SK-N-SH (cell line): ENCODE data around the gene RPS6KA2. TPM values are rescaled to one million over a fixed set of nuclear protein-coding genes. Genes with fewer than 3 reads are reported as not detected.
"Not testable (repeated sequence)": the region's sequence is repeated elsewhere in the genome, so short reads cannot be mapped to it uniquely, and the experiment has no call there.

ENCODE experiments used
- CTCF ChIA-PET: fragments of 300-600, 350-600 bp; formaldehyde crosslinking; extraction: SDS; loops from one replicate; lab custom pipeline; 2021; lab: Yijun Ruan, JAX
- POLR2A ChIA-PET: fragments of 350-600 bp; sonication (Branson Sonifier 250); formaldehyde crosslinking; extraction: SDS; loops from one replicate; lab custom pipeline; 2020; ENCODE audit warnings: antibody characterized with exemption, inconsistent platforms; lab: Yijun Ruan, JAX
- DNase-seq: peaks from one replicate; pipeline ENCODE4 v3.0.0; 2012
- H2AFZ ChIP-seq: fragments of 200-600 bp; sonication (generic); 2 replicates; pipeline ENCODE4 v1.8.1; 2016; ENCODE audit warnings: antibody characterized with exemption, mild to moderate bottlenecking, low read depth
- H3F3A ChIP-seq: fragments of 200-600 bp; sonication (generic); replicated peaks from 2 replicates; pipeline ENCODE3; 2016; ENCODE audit warnings: antibody characterized with exemption, mild to moderate bottlenecking; ENCODE audit not compliant: insufficient read depth
- H3K27ac ChIP-seq, 2 experiments: fragments of 200-500 bp in 1 of 2; fragments of 200-600 bp in 1 of 2; sonication (Bioruptor generic) in 1 of 2; sonication (generic), shearing (Covaris generic) in 1 of 2; 2 replicates each; pipeline versions ENCODE4 v1.5.1 to v1.6.1; 2014 to 2016; ENCODE audit warnings: low read depth in 2 of 2, inconsistent platforms in 1 of 2, low read length in 1 of 2, mild to moderate bottlenecking in 1 of 2, mixed read lengths in 1 of 2
- H3K27me3 ChIP-seq: fragments of 200-600 bp; sonication (generic), shearing (Covaris generic); 2 replicates; pipeline ENCODE4 v1.6.1; 2016; ENCODE audit warnings: mixed run types; ENCODE audit not compliant: insufficient read depth
- H3K36me3 ChIP-seq, 2 experiments: fragments of 200-500 bp in 1 of 2; fragments of 200-600 bp in 1 of 2; sonication (Bioruptor generic) in 1 of 2; sonication (generic) in 1 of 2; replicated peaks in 1 of 2; 2 replicates each; pipeline versions ENCODE3 to v1.5.1; 2014 to 2016; ENCODE audit warnings: low read length in 1 of 2, mild to moderate bottlenecking in 1 of 2; ENCODE audit not compliant: insufficient read depth in 2 of 2, control insufficient read depth in 1 of 2
- H3K4me1 ChIP-seq, 2 experiments: fragments of 200-500 bp in 1 of 2; fragments of 200-600 bp in 1 of 2; sonication (Bioruptor generic) in 1 of 2; sonication (generic), shearing (Covaris generic) in 1 of 2; 2 replicates each; pipeline versions ENCODE4 v1.5.1 to v1.6.1; 2014 to 2016; ENCODE audit warnings: low read depth in 1 of 2, low read length in 1 of 2, mixed run types in 1 of 2; ENCODE audit not compliant: insufficient read depth in 2 of 2, control insufficient read depth in 1 of 2
- H3K4me2 ChIP-seq: fragments of 200-600 bp; sonication (generic), shearing (Covaris generic); 2 replicates; pipeline ENCODE4 v1.6.1; 2017; ENCODE audit warnings: mixed run types
- H3K4me3 ChIP-seq, 2 experiments: fragments of 200-500 bp in 1 of 2; fragments of 200-600 bp in 1 of 2; sonication (Bioruptor generic) in 1 of 2; sonication (generic), shearing (Covaris generic) in 1 of 2; 2 replicates each; pipeline versions ENCODE4 v1.5.1 to v1.8.1; 2014 to 2016; ENCODE audit warnings: low read depth in 2 of 2, inconsistent platforms in 1 of 2, low read length in 1 of 2, mild to moderate bottlenecking in 1 of 2, mixed read lengths in 1 of 2, moderate library complexity in 1 of 2
- H3K79me2 ChIP-seq: fragments of 200-600 bp; sonication (generic); 2 replicates; pipeline ENCODE4 v1.8.1; 2017; ENCODE audit warnings: mild to moderate bottlenecking; ENCODE audit not compliant: insufficient read depth
- H3K9ac ChIP-seq: fragments of 200-600 bp; sonication (generic); 2 replicates; pipeline ENCODE4 v1.6.1; 2017; ENCODE audit warnings: mixed run types
- H3K9me2 ChIP-seq: fragments of 200-600 bp; sonication (generic); 2 replicates; pipeline ENCODE4 v1.6.1; 2017; ENCODE audit warnings: mixed run types
- H3K9me3 ChIP-seq: fragments of 200-600 bp; sonication (generic); 2 replicates; pipeline ENCODE4 v1.6.1; 2017; ENCODE audit warnings: mixed run types, mild to moderate bottlenecking, moderate library complexity
- H4K20me1 ChIP-seq: fragments of 200-600 bp; sonication (generic); 2 replicates; pipeline ENCODE4 v1.6.1; 2017; ENCODE audit warnings: mild to moderate bottlenecking, mixed run types; ENCODE audit not compliant: insufficient read depth
- CHD2 ChIP-seq: fragments of 150-350 bp; IDR thresholded peaks from 2 replicates; pipeline ENCODE4 v1.6.1; 2018; ENCODE audit warnings: low read length; ENCODE audit not compliant: partially characterized antibody
- CTCF ChIP-seq: fragments of 200-600 bp; sonication (generic); IDR thresholded peaks from 2 replicates; pipeline ENCODE4 v1.6.1; 2017; ENCODE audit warnings: antibody characterized with exemption, mild to moderate bottlenecking, moderate library complexity
- ELF1 ChIP-seq: IDR thresholded peaks from 2 replicates; pipeline ENCODE4 v1.4.0; 2012
- FOXJ3 ChIP-seq: sonication (generic); formaldehyde crosslinking; IDR thresholded peaks from 2 replicates; pipeline ENCODE4 v1.5.1; 2020; ENCODE audit warnings: mild to moderate bottlenecking, missing genetic modification reagents
- FOXM1 ChIP-seq: IDR thresholded peaks from 2 replicates; pipeline ENCODE4 v1.4.0; 2012; ENCODE audit warnings: low read depth, mild to moderate bottlenecking
- GABPA ChIP-seq: IDR thresholded peaks from 2 replicates; pipeline ENCODE4 v1.4.0; 2012; ENCODE audit warnings: low read depth, mild to moderate bottlenecking
- RXRA ChIP-seq: IDR thresholded peaks from 2 replicates; pipeline ENCODE4 v1.4.0; 2012; ENCODE audit warnings: low read depth, mild to moderate bottlenecking, borderline replicate concordance
- TEAD4 ChIP-seq: IDR thresholded peaks from 2 replicates; pipeline ENCODE4 v1.4.0; 2012; ENCODE audit warnings: mild to moderate bottlenecking, borderline replicate concordance; ENCODE audit not compliant: insufficient read depth
- USF1 ChIP-seq: IDR thresholded peaks from 2 replicates; pipeline ENCODE4 v1.4.0; 2012; ENCODE audit warnings: low read depth, borderline replicate concordance
- USF2 ChIP-seq: fragments of 150-350 bp; IDR thresholded peaks from 2 replicates; pipeline ENCODE4 v1.6.1; 2017; ENCODE audit warnings: antibody characterized with exemption, low read length, low read depth, borderline replicate concordance
- WGBS: methylation state at CpG from one replicate; pipeline ENCODE4 v1.1.6; 2017; ENCODE audit warnings: low lambda C conversion rate; 5-methylcytosine and 5-hydroxymethylcytosine counted together
- polyA plus RNA-seq, 3 experiments: library from polyadenylated mRNA; depleted of rRNA; stranded (reverse); fragments of >200 nt; gene quantifications; 2 replicates each; pipeline ENCODE4 v1.2.3, GENCODE V29; 2012

The RPS6KA2 gene
- polyA plus RNA-seq, 1 of the 3 experiments (the other 2 are of a cell fraction) = 59.5 TPM

GRCh38 chr6:166539543-166539942 is 87.5 kb downstream of the RPS6KA2 start:
- 0 out of 2 replicates have a peak, but pooled peaks cover 5% of the 10 kb centered on the region for H3K79me2 ChIP-seq
- H4K20me1 ChIP-seq = no peaks in the 10 kb centered on the region
- H3K36me3 ChIP-seq = peaks cover 6 to 56% of the 10 kb centered on the region in 2 experiments
- H3K27me3 ChIP-seq = no peaks in the 10 kb centered on the region
- no peaks in the 10 kb centered on the region for H3K9me2 ChIP-seq
- TF ChIP-seq USF2 (no peak), FOXM1 (no peak), CTCF (no peak), CHD2 (no peak), GABPA (no peak), FOXJ3 (CRISPR knock-in tag) (no peak), ELF1 (no peak), TEAD4 (no peak), RXRA (no peak), USF1 (no peak)
- H3K9ac ChIP-seq = no peak overlapping the region
- H3K4me1 ChIP-seq = peaks cover 0 to 17% of the 10 kb centered on the region in 2 experiments; a peak in 2 of 4 replicates
- H3K27ac ChIP-seq = no peak overlapping the region
- no peak overlapping the region for H2AFZ ChIP-seq
- no peak overlapping the region for H3K4me3 ChIP-seq
- POLR2A ChIA-PET = no interaction called here
- no peaks in the 10 kb centered on the region for H3F3A ChIP-seq
- DNase-seq = no peak
- no peak overlapping the region for H3K4me2 ChIP-seq
- CTCF ChIA-PET = interaction anchor here (1.0 kb wide), 1 partner anchor 585 kb away, joined by 3 read pairs; no protein-coding TSS in a partner anchor
- 84% methylated on average over 4 of the region's 4 CpGs for WGBS
- H3K9me3 ChIP-seq = no peaks in the 10 kb centered on the region

DNA sequence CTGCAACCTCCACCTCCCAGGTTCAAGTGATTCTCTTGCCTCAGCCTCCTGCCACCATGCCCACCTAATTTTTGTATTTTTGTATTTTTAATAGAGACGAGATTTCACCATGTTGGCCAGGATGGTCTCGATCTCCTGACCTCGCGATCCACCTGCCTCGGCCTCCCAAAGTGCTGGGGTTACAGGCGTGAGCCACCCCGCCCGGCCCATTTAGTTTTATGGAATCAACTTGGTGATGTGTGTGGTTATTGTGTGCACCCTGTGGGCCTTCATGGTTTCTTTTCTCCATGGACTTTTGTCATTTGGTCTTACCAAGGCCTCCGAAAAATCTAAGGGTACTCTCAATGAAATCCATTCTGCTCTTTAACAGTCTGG is 88.1 kb downstream of the RPS6KA2 start:
- H3K4me2 ChIP-seq, H3K27ac ChIP-seq, H3F3A ChIP-seq, H3K9me3 ChIP-seq, H3K27me3 ChIP-seq, DNase-seq, H3K9ac ChIP-seq, POLR2A ChIA-PET, H3K79me2 ChIP-seq, H2AFZ ChIP-seq, H3K4me3 ChIP-seq, H3K9me2 ChIP-seq, H4K20me1 ChIP-seq: not testable (repeated sequence)
- CTCF ChIA-PET = interaction anchor here (0.8 kb wide), 1 partner anchor 16 kb away, joined by 3 read pairs; no protein-coding TSS in a partner anchor
- H3K4me1 ChIP-seq = peaks cover 0 to 16% of the 10 kb centered on the region in 2 experiments; a peak in 2 of 4 replicates
- H3K36me3 ChIP-seq = peaks cover 6 to 58% of the 10 kb centered on the region in 2 experiments
- WGBS = 94% methylated on average over 9 of the region's 9 CpGs
